Nephron (organoid): ENCODE data around the gene ITK.

ENCODE experiments used
- H3K27ac Mint-ChIP-seq, 3 experiments: 2 replicates each; pipeline ENCODE4 v1.8.0; 2020; ENCODE audit warnings: mixed read lengths in 3 of 3, mild to moderate bottlenecking in 2 of 3, moderate library complexity in 1 of 3
- H3K27me3 Mint-ChIP-seq: 2 replicates; pipeline ENCODE4 v1.8.0; 2021; ENCODE audit warnings: low read depth, mild to moderate bottlenecking, moderate library complexity, mixed read lengths
- H3K36me3 Mint-ChIP-seq: 2 replicates; pipeline ENCODE4 v1.8.0; 2020; ENCODE audit warnings: low read depth, mixed read lengths
- H3K4me1 Mint-ChIP-seq: 2 replicates; pipeline ENCODE4 v1.8.0; 2020; ENCODE audit warnings: mixed read lengths
- H3K4me3 Mint-ChIP-seq, 3 experiments: 2 replicates each; pipeline ENCODE4 v1.8.0; 2020; ENCODE audit warnings: mild to moderate bottlenecking in 3 of 3, mixed read lengths in 3 of 3, moderate library complexity in 2 of 3
- H3K9me3 Mint-ChIP-seq: 2 replicates; pipeline ENCODE4 v1.8.0; 2020; ENCODE audit warnings: mixed read lengths
- TF ChIP-seq, protein P1 (sequence below), 3 experiments: fragments of 200-600 bp; sonication (generic); IDR thresholded peaks; one replicate each; pipeline ENCODE4 v1.5.0; 2021; ENCODE audit warnings: antibody characterized with exemption in 3 of 3; ENCODE audit not compliant: unreplicated experiment in 3 of 3

ITK gene

GRCh38 chr5:157284458-157285212 is 104.0 kb downstream of the ITK start:
- no peak overlapping the region for H3K27ac Mint-ChIP-seq
- no peaks in the 10 kb centered on the region for H3K9me3 Mint-ChIP-seq
- H3K27me3 Mint-ChIP-seq = no peaks in the 10 kb centered on the region
- H3K36me3 Mint-ChIP-seq = peaks cover 10% of the 10 kb centered on the region
- H3K4me1 Mint-ChIP-seq = peaks cover 4% of the 10 kb centered on the region
- TF ChIP-seq, protein P1, sequence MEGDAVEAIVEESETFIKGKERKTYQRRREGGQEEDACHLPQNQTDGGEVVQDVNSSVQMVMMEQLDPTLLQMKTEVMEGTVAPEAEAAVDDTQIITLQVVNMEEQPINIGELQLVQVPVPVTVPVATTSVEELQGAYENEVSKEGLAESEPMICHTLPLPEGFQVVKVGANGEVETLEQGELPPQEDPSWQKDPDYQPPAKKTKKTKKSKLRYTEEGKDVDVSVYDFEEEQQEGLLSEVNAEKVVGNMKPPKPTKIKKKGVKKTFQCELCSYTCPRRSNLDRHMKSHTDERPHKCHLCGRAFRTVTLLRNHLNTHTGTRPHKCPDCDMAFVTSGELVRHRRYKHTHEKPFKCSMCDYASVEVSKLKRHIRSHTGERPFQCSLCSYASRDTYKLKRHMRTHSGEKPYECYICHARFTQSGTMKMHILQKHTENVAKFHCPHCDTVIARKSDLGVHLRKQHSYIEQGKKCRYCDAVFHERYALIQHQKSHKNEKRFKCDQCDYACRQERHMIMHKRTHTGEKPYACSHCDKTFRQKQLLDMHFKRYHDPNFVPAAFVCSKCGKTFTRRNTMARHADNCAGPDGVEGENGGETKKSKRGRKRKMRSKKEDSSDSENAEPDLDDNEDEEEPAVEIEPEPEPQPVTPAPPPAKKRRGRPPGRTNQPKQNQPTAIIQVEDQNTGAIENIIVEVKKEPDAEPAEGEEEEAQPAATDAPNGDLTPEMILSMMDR (IDR thresholded peaks at IDR 0.05; ENCODE audit: unreplicated experiment in 3 of 3) = no peak
- H3K4me3 Mint-ChIP-seq = no peak overlapping the region

GRCh38 chr5:157285310-157286035 is 104.8 kb downstream of the ITK start:
- Mint-ChIP-seq H3K9me3 (no peaks in the 10 kb centered on the region), H3K4me1 (peaks cover 4% of the 10 kb centered on the region), H3K27me3 (no peaks in the 10 kb centered on the region), H3K27ac (peak overlapping the region in 1 of 3 experiments; percentile 68), H3K36me3 (peaks cover 13% of the 10 kb centered on the region), H3K4me3 (no peak overlapping the region)
- TF ChIP-seq, protein P1 (IDR thresholded peaks at IDR 0.05; ENCODE audit: unreplicated experiment in 3 of 3) = no peak

- H3K36me3 Mint-ChIP-seq = peaks cover 17% of the 10 kb centered on the region
- H3K27me3 Mint-ChIP-seq = no peaks in the 10 kb centered on the region
- H3K27ac Mint-ChIP-seq = peak overlapping the region in 1 of 3 experiments; percentile 13
- no peak overlapping the region for H3K4me3 Mint-ChIP-seq
- TF ChIP-seq, protein P1 (IDR thresholded peaks at IDR 0.05; ENCODE audit: unreplicated experiment in 3 of 3) = no peak
- H3K4me1 Mint-ChIP-seq = peaks cover 9% of the 10 kb centered on the region
- H3K9me3 Mint-ChIP-seq = no peaks in the 10 kb centered on the region
Measured at GRCh38 chr5:157286761-157287211, 106.1 kb downstream of the ITK start.

- Mint-ChIP-seq H3K9me3 (no peaks in the 10 kb centered on the region), H3K27ac (no peak overlapping the region), H3K4me1 (peaks cover 9% of the 10 kb centered on the region), H3K27me3 (no peaks in the 10 kb centered on the region), H3K4me3 (no peak overlapping the region), H3K36me3 (peaks cover 17% of the 10 kb centered on the region)
- TF ChIP-seq, protein P1 (IDR thresholded peaks at IDR 0.05; ENCODE audit: unreplicated experiment in 3 of 3) = no peak
Measured at GRCh38 chr5:157288405-157289163, 107.9 kb downstream of the ITK start.

GRCh38 chr5:157289164-157289819 is 108.7 kb downstream of the ITK start:
- no peaks in the 10 kb centered on the region for H3K9me3 Mint-ChIP-seq

More at GRCh38 chr5:157289164-157289819, 108.7 kb downstream of the ITK start:
- H3K36me3 Mint-ChIP-seq = peaks cover 18% of the 10 kb centered on the region
- H3K4me1 Mint-ChIP-seq = peaks cover 9% of the 10 kb centered on the region
- H3K4me3 Mint-ChIP-seq = no peak overlapping the region
- no peaks in the 10 kb centered on the region for H3K27me3 Mint-ChIP-seq
- TF ChIP-seq, protein P1 (IDR thresholded peaks at IDR 0.05; ENCODE audit: unreplicated experiment in 3 of 3) = no peak
- H3K27ac Mint-ChIP-seq = no peak overlapping the region
